CD4-positive, alpha-beta T cell treated with Interleukin-6 for 4 hours (primary cell): Measurements from ENCODE around the gene PALM3.
"Not testable (repeated sequence)": the region's sequence is repeated elsewhere in the genome, so short reads cannot be mapped to it uniquely, and the experiment has no call there.

Source experiments
- DNase-seq: peaks from one replicate; pipeline ENCODE4 v3.0.0-alpha.2; 2020; ENCODE audit warnings: mixed read lengths

Gene PALM3

GRCh38 chr19:14059093-14059480, 2.8 kb downstream of the PALM3 start:
- peak; percentile 63 for DNase-seq

- DNase-seq: no peak
Observed at GRCh38 chr19:14058182-14059092, 3.4 kb downstream of the PALM3 start.

GRCh38 chr19:14056741-14057356, 5.0 kb downstream of the PALM3 start:
- no peak for DNase-seq

- DNase-seq: no peak
Observed at GRCh38 chr19:14056069-14056666, 5.7 kb downstream of the PALM3 start.

- DNase-seq: no peak
Observed at GRCh38 chr19:14055396-14055795, 6.5 kb downstream of the PALM3 start.

- DNase-seq: no peak
Observed at GRCh38 chr19:14054721-14055120, 7.2 kb downstream of the PALM3 start.

- no peak for DNase-seq
Observed at GRCh38 chr19:14054099-14054498, 7.8 kb downstream of the PALM3 start.

GRCh38 chr19:14053500-14053899, 8.4 kb downstream of the PALM3 start:
- no peak for DNase-seq

GRCh38 chr19:14053032-14053431, 8.8 kb downstream of the PALM3 start:
- no peak for DNase-seq

GRCh38 chr19:14052470-14052869, 9.4 kb downstream of the PALM3 start:
- no peak for DNase-seq

GRCh38 chr19:14051980-14052379, 9.9 kb downstream of the PALM3 start:
- DNase-seq: no peak

GRCh38 chr19:14050961-14051360, 10.9 kb downstream of the PALM3 start:
- DNase-seq: not testable (repeated sequence)

GRCh38 chr19:14050512-14050911, 11.4 kb downstream of the PALM3 start:
- DNase-seq: no peak

GRCh38 chr19:14048443-14049153, 13.3 kb downstream of the PALM3 start:
- peak; percentile 82 for DNase-seq

- not testable (repeated sequence) for DNase-seq
Observed at GRCh38 chr19:14047866-14048265, 14.0 kb downstream of the PALM3 start.

- peak; percentile 52 for DNase-seq
Observed at GRCh38 chr19:14042659-14043608, 18.9 kb downstream of the PALM3 start.

GRCh38 chr19:14039181-14039580, 22.7 kb downstream of the PALM3 start:
- no peak for DNase-seq

- no peak for DNase-seq
Observed at GRCh38 chr19:14035706-14036105, 26.2 kb downstream of the PALM3 start.

GRCh38 chr19:14035159-14035558, 26.7 kb downstream of the PALM3 start:
- not testable (repeated sequence) for DNase-seq

- no peak for DNase-seq
Observed at GRCh38 chr19:14033946-14034345, 27.9 kb downstream of the PALM3 start.

- DNase-seq: peak; percentile 91
Observed at GRCh38 chr19:14031719-14032480, 30.0 kb downstream of the PALM3 start, which contains the start of gene IL27RA. TSS of gene IL27RA (plus strand) at chr19:14031762. CDS start at chr19:14031873, 111 bp downstream.
